DMS114 treated with DMSO at 0.1 percent for 48 hours (cell line): ENCODE data around the gene TMEM63C.

Experiments used
- DNase-seq: peaks from one replicate; lab custom pipeline; 2025; ENCODE audit not compliant: unreplicated experiment; lab: John Stamatoyannopoulos, UW

The TMEM63C gene

GRCh38 chr14:77221241-77221871 lies 39.8 kb downstream of the TMEM63C start:
- DNase-seq: no peak

GRCh38 chr14:77222546-77223225 lies 41.1 kb downstream of the TMEM63C start:
- no peak for DNase-seq

DNA sequence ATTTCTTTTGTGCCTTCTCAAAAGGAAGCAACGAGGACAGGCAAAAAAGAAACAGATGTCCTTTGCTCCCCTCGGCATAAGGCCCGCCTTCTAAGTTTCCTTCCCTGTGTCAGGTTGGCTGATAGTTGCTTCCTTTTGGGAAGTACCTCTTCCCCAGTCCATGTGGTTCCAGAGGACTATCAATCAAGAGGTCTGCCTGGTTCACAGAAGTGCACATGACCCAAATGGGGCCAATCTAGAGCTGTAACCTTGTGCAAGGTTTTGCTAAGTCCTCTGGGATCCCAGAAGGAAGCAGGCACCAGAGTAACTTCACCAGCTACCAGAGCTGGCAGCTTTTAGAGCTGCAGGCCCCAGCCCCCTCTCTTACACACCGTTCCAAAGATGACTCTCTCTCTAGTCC lies 42.6 kb downstream of the TMEM63C start:
- no peak for DNase-seq

- no peak for DNase-seq
These were observed 43.7 kb downstream of the TMEM63C start for GRCh38 chr14:77225254-77225653.

- no peak for DNase-seq
These were observed 44.4 kb downstream of the TMEM63C start for GRCh38 chr14:77225892-77226557.

GRCh38 chr14:77228056-77228455 lies 46.5 kb downstream of the TMEM63C start:
- DNase-seq: no peak

GRCh38 chr14:77230914-77231313 lies 49.3 kb downstream of the TMEM63C start:
- no peak for DNase-seq

GRCh38 chr14:77231721-77232120 lies 50.1 kb downstream of the TMEM63C start:
- no peak for DNase-seq

- no peak for DNase-seq
These were observed 55.2 kb downstream of the TMEM63C start for GRCh38 chr14:77236814-77237213.

DNA sequence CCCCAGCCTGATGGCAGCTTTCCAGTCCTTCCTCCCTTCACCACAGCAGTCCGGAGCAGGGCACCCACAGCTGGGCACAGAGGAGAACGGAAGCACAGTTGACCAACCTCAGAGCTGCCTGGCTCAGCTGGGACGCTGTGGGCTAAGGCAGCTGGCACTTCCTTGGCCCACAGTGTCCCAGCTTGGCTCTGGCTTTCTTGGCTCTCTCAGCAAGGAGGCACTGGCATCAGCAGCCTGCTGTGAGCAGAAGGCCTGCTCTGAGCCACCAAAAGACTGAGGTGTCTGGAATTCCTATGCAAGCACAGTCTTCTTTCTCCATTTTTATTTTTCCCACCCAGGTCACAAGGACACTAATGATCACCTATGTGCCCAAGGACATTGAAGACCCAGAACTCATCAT lies 56.8 kb downstream of the TMEM63C start:
- DNase-seq: no peak

DNA sequence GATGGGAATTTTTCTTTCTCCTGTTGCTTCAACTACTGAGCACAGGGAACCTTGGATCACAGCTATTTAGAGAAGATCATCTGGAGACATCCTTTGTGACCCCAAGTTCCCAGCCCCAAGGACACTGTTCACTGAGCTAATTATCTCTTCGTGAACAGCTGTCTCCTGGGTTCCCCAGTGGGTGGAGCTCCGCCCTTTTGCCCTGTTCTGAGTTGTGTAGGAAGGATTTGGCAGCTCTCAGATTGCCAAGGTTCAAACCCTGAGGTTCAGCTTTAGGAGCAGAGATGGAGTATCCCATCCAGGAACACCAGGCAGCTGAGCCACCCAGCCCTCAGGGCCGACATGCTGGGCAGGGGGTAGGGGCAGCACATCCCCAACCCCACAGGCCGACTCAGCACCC lies 57.4 kb downstream of the TMEM63C start:
- DNase-seq: no peak

DNA sequence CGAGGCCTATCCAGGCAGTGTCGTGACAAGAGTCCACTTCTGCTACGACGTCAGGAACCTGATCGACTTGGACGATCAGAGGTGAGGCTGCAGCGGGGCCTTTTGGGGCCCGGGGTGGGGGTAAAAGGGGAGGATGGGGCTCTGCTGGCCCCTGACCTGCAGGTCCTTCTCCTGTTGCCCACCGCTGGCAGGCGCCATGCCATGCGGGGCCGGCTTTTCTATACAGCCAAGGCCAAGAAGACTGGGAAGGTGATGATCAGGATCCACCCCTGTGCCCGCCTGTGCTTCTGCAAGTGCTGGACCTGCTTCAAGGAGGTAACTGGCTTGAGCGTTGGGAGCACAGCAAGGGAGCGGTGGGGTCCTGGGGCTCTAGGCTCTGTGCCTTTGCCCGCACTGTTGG lies 57.8 kb downstream of the TMEM63C start:
- no peak for DNase-seq

DNA sequence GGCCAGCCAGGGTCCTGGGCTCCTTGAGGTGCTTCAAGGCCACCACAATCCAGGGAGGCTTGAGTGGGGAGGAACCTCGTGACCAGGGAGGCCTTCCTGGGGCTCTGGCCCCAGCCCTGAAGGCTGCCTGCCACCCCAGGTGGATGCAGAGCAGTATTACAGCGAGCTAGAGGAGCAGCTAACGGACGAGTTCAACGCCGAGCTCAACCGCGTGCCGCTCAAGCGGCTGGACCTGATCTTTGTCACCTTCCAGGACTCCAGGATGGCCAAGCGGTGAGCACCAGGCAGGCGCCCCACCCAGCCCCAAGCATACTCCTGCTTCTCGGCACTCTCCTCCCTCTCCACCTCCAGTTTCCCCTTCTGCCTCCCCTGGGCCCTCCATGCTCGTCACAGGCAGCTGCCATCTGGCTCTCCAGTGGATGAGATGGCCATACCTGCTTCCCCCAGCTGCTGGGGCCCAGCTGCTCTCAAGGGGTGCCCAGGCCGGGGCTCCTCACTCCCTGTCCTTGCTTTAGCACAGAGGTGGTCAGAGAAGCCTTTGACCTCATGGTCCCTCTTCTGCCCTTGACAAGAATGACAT lies 58.8 kb downstream of the TMEM63C start:
- DNase-seq: no peak

DNA sequence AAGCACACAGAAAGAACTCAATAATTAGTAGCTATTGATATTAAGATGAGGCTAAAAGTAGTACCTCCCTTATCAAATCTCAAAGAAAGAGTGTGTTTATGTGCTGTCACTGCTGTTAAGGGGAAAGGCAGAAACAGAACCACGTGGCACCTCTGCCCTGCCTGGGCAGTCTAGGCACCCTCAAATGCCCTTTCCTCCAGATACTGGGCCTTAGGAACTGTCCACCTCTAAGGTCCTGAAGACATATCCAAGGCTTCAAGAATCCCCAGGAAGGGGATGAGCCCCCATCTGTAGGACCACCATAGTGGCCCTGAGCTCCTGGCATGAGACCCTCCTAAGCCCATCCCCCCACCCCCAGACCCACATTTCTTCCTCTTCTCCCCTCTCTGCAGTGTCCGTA lies 60.4 kb downstream of the TMEM63C start:
- DNase-seq: no peak

- DNase-seq: no peak
These were observed 61.2 kb downstream of the TMEM63C start for GRCh38 chr14:77242752-77243151.

- DNase-seq: no peak
These were observed 62.3 kb downstream of the TMEM63C start for GRCh38 chr14:77243853-77244252.

DNA sequence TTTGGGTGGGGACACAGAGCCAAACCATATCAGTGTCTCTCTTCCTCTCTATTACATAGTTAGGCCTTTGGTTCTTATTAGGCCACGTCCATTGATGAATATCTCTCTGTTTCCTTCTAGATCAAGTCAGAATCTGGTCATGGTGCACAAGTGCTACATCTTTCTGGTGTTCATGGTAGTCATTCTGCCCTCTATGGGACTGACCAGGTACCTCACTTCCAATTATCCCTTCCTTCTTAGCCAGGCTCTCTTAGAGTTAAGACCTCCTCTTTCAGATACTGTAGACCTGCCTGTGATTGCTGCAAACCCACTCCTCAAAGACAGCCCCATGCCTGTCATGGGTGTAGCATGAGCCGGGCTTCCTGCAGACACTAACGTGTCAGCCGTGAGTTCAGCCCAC lies 64.2 kb downstream of the TMEM63C start:
- DNase-seq: no peak

DNA sequence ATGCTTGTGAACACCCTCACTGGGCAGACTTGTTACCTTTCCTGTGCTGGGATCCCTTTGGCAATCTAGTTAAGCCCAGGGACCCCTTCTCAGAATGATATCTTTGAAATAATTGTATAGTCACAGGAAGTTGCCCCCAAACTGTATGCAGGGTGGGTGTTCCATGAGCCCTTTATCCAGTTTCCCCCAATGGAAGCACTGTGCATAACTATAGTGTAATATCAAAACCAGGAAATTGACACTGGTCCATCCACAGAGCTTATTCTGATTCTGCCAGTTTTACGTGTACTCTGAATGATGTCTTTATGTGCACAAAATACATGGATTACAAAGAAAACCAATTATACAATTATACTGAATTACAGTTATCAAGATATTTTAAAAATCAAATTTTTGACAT lies 65.2 kb downstream of the TMEM63C start:
- no peak for DNase-seq

GRCh38 chr14:77248666-77249065 lies 67.1 kb downstream of the TMEM63C start:
- no peak for DNase-seq

DNA sequence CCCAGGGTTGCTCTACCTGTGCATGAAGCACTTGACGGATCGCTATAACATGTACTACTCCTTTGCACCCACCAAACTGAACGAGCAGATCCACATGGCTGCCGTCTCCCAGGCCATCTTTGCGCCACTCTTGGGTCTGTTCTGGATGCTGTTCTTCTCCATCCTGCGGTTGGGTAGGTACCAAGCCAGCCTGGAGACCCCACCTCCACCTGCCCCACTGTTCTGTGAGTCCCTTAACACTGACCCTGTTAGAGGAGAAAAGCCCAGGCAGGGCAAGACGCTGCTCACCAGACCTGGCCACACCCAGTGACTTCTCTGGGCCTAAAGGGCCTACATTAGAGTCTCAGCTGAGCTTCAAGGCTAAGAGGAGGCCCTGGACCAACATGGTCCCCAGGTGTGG lies 67.7 kb downstream of the TMEM63C start:
- no peak for DNase-seq

DNA sequence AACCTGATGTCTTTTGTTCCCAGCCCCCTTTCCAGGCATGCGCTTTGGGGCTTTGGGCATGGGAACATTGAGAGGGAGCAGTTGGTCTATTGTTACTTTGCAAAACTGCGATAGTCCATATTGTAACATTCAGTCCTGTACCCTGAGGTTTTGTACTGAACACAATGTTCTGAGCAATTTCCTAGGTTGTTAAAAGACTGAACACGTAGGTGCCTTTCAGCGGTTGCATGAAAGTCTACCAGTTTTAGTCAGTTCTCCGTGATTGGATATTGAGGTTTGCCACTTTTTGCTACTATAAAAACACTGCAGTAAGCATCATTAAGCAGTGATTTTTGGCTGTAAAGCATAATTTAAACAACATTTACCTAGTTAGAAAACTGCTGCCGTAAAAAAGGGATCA lies 69.3 kb downstream of the TMEM63C start:
- no peak for DNase-seq

GRCh38 chr14:77251870-77252269 lies 70.3 kb downstream of the TMEM63C start:
- DNase-seq: no peak
